ENCODE measurements around the gene ERGIC1.

The ERGIC1 gene

DNA sequence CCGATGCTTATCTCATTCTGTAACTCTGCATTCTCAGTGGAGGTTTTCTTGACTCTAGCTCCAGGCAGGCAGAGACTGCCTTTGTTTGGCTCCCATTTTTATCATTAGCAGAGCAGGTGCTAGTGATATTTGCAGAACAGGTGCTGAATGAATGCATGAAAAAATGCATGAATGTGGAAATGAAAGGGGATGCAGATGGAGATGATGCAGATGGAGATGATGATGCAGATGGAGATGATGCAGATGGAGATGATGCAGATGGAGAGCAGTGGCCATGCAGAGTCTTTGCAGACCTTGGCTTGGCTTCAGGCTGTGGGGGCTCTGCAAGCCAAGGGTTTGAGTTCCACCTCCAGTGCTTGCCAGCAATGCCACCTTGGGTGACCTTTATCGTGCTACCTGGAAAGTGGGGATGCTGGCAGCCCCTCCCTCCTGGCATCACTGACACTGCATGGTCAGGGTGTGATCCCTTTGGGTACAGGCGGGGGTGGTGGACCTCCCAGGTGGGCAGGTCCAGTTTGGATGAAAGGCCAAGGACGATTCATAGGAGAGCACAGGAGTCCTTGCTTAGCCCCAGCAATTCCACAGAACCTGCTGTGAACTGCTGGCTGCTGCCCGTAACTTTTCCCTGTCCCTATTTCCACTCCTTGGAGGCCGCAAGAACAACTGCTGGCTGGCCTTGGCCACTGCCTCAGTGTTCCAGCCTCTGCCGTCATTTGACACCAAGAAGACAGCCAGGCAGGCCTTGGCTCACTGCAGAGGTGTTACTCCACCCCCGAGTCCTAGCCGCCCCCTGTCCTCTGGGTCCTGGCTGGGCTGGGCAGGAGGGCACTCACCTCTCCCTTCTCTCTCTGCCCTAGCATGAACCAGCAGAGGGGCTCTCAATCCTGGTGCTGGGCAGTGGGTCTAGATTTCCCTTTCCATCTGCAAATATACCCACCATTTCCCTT is 33.0 kb downstream of the ERGIC1 start:
- no peak for DNase-seq

DNA sequence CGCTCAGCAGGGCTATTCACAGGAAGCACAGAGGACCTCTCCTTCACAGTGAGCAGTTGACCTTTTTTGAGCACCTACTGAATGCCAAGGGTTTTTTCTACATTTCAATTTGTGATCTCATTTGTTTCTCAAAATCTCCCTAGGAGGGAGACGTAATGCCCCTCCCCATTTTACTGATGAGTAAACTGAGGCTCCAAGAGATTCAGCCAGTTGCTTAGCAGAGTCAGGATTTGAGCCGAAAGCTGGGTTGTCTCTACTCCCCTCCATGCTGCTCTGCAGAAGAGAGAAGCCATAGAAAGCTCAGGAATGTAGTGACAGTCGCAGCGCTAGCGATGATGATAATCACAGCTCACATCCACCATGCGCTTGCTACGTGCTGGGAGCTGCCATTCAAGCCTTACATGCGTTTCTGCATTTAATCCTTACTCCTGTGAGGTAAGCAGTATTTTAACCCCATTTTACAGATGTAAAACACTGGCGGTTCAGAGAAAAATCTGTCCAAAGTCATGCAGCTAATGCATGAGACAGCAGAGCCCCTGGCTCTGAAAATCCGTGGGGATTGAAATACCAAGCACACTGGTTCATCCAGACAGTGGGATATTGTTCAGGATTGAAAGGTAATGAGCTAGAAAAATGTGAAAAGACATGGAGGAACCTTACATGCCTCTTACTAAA is 33.8 kb downstream of the ERGIC1 start:
- no peak for DNase-seq

DNA sequence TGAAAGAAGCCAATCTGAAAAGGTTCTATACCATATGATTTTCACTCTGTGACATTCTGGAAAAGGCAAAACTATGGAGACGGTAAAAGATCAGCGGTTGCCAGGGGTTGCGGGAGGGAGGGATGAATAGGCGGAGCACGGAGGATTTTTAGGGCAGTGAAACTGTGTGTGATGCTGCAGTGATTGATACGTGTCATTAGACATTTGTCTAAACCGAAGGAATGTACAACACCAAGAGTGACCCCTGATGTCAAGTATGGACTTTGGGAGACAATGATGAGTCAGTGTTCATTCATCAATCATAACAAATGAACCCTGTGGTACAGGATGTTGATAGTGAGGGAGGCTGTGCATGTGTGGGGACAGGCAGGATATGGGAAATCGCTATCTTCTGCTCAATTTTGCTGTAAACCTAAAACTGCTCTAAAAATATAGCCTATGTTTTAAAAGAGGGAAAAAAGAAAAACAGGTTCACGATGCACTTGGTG is 34.4 kb downstream of the ERGIC1 start:
- DNase-seq, result no peak

DNA sequence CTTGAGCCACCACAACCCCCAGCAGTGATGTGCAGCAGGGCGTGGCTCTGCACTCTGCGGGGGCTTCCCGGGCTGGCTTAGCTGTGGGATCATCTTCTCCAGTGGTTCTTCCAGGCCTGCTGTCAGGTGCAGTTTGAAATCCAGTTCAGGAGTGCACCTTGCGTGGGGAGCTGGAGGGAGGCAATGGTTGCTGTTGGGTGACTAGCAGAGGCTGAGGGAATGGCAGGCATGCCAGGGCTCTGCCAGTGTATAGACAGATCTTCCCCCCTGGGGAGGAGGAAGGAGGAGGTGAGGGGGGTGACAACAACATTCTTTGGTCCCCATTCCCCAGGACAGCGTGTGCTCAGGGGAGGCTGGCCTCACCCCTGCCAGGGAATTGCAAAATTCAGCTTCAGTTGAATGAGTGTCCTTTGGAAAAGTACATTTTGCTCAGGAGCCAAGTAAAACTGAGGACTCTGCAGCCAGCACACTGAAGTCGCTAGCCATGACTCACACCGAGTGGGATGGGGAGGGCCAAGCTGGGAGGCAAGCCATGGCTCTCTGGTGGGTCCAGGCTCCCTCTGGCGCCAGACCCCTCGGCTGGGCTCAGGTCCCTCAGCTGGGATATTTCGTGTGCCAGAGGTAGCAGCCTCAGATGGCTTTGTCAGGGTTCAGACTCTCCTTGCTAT is 35.0 kb downstream of the ERGIC1 start:
- no peak for DNase-seq

DNA sequence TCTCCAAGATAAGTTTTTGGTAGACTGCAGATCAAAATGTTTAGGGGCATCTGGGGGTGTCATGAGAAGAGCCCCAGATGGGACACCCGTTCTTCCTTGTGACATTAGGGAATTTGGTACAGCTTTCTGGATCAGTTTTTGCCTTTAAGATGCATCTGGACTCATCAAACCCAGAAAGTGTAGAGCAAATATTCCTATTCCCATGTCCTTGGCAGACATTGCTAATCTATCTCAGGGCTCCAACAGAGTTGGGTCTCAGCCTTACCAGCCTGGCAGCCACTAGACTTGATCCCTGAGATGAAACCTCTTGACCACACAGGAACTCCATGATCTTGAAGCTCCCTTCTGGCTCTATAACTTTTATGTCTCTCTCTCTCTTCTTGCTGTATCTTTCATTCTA is 35.6 kb downstream of the ERGIC1 start:
- DNase-seq, result no peak

DNA sequence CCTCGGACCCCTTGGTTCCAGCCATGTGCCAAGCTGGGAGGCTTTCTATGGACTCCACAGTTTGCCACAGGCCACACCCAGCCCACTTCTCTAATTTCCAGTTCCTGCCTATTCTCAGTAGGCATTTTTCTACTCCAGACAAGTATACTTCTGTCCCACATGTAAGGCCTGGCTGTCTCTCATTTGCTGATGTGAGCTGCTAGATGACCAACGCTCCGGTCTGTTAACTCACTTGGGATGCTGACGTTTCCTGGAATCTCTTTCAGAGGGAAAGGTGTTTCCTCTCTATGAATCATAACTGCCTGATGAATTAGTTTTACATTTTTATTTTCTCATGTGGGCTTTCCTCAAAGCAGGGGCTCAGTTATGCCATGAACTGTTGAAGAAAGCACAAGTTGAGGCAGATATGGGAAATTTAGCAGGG is 36.3 kb downstream of the ERGIC1 start:
- DNase-seq, result no peak

DNA sequence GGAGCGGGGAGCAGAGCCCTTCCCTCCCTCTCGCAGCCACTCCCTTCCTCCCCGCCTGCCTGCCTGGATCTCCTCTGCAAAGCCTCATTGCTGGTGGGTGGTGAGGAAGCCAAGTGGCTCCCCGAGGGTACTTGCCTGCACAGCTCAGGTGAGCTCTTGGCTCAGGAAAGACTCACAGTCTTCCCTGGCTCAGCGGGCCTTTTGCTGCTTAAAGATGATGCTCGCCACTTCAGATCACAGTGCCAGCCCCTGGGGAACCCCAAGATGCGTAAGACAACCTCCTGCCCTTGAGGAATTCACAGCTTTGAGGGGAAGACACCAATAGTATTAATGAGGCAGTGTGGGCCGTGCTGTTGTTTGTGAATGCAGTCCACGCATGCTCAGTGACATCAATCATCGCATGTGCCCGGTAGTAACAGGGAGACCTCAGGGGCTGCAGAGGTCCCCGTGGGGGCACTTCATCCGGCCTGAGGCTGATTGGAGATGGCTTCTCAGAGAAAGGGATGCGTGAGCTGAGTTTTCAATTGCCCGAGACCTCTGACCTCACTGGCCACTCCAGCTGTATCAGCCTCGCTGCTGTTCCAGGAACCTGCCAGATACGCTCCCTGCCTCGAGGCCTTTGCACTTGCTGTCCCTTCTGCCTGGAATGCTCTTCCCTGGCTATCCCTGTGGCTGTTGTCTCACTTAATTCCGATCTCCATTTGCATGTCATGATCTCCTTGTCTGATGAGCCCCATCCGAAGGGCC is 36.8 kb downstream of the ERGIC1 start:
- DNase-seq, result no peak

DNA sequence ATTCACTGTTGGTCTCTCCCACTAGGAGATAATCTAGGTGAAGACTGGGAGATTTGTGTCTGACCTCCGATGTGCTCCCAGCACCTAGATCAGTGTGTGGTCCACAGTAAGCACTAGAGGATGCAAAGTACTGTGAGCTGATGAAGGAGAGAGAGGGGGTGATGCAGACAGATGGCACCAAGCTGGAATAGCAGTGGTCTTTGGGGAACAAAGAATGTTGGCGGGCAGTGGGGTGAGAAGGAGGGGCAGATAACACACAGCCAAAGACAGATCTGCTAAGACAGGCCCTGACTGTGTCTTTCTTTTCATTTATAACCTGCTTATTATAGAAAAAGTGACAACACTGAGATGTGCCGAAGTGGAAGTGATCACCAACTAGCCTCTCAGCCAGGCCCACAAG is 37.5 kb downstream of the ERGIC1 start:
- no peak for DNase-seq

DNA sequence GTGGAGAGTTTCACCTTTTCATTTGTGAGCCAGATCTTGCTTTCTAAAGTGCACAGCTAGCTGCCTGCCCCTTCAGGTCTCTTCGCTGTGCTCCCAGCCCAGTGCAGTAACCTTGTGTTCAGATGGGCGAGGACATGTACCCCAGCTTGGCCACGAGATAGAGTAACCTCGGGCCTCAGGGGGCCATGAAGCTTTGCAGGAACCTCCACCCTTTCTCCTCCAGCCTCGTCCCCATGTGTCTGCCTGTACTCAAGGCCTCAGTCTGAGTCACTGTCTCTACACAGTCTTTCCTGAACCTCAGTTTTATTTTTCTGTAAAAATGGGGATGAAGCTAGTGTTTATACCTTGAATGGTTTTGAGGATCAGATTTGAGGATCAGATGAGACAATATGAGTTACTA is 37.9 kb downstream of the ERGIC1 start:
- no peak for DNase-seq

DNA sequence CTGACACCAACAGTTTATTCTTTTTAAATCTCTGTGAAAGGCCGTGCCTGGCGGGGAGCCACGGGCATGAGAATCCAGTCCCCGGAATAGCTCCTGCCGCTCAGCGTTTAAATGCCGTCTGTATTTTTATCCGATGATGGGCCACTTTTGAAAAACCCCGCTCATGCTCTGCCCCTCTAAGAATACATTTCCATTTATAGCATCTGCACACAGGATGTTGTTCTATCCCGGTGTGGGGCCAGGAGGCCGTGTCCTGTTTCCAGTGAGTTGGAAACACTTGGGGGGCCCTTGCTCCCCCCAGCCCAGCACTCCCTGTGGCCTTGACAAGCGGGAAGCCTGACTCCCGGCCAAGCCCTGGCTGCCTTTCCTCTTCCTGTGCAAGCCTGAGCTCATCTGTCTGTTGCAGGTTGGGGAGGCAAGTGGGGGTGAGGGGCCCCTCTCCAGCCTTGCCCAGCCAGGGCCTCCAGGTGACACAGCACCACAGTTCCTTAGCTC is 39.0 kb downstream of the ERGIC1 start:
- DNase-seq, result no peak

DNA sequence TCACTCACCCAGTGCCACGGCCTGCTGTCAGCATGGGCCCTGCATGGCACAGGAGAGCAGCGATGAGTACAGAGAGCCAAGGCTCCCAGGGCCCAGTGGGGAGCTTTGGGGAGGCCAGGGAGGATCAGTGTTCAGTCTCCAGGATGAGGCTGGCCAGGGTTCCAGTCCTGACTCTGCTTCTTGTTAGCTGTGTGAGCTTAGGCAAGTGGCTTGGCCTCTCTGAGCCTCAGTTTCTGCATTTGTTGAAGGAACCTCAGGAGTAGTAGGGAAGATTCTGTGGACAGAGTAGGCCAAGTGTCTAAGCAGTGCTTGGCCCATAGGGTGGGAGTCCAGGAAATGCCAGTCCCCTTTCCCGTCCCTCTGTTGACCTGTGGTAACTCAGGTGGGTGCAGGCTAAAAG is 39.5 kb downstream of the ERGIC1 start:
- no peak for DNase-seq

DNA sequence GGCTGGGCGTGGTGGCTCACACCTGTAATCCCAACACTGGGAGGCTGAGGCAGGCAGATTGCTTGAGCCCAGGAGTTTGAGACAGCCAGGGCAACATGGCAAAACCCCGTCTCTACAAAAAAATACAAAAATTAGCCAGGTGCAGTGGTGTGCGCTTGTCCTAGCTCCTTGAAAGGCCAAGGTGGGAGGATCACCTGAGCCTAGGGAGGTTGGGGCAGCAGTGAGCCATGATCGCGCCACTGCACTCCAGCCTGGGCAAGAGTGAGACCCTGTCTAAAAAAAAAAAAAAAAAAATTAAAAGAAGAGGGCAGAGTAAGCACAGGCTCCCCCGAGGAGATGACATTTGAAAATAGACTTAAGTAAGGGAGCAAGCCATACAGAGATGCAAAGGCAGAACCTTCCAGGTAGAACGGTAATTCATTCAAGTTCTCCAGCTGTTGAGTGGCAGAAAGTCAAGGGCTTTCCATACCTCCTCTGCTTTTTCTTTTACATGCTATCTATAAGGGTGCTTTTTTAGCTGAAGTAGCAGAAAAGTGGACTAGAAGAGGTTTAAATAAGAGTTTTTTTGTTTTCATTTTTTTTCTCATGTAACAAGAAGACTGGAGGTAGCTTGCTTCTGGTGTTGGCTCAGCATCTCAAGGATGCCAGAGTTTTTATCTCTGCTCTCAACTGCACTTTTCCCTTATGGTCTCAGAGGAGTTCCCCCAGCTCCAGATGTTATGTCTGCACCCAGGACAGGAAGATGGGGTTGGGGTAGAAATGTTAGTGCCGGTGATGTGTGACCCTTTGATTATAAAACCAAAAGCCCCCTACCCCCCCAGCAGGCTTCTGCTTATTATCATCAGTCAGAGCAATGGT is 40.8 kb downstream of the ERGIC1 start:
- no peak for DNase-seq

DNA sequence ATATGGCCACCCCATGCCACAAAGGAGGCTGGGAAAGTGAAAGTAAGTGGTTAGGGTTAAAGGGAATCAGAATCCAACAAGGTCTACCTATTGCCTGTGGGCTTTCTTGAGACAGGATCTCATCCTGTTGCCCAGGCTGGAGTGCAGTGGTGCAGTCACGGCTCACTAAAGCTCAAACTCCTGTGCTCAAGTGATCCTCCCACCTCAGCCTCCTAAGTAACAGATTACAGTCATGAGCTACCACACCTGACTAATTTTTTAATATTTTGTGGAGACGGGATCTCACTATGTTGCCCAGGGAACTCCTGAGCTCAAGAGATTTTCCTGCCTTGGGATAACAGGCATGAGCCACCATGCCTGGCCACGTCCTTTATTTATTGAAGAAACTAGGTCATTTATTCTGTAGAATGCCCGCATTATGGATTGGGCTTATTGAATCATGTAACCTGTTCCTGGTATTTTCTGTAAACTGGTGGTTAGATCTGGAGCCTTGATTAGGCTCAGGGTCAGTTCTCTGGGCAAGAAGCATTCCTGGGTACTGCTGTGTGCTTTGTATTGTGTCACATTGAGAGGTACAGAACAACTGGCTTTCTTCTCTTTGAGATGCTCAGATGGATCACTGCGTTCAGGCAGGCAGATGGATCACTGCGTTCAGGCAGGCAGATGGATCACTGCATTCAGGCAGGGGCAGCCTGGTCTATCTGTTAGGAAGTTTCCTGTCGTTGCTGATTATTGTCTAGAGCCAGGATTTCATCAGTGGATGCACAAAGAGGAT is 41.6 kb downstream of the ERGIC1 start:
- DNase-seq, result no peak

DNA sequence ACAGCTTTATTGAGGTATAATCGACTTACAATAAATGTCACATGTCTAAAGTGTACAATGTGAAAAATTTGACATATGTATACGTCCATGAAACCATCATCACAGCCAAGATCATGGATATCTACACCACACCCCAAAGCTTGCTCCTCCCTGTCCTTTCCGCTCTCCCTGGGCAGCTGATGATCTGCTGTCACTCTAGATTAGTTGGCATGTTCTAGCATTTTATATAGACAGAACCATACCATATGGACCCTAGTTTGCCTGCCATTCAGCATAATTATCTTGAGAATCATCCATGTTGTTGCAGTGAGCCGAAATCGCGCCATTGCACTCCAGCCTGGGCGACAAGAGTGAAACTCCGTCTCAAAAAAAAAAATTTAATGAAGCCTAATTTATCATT is 42.5 kb downstream of the ERGIC1 start:
- DNase-seq, result no peak

DNA sequence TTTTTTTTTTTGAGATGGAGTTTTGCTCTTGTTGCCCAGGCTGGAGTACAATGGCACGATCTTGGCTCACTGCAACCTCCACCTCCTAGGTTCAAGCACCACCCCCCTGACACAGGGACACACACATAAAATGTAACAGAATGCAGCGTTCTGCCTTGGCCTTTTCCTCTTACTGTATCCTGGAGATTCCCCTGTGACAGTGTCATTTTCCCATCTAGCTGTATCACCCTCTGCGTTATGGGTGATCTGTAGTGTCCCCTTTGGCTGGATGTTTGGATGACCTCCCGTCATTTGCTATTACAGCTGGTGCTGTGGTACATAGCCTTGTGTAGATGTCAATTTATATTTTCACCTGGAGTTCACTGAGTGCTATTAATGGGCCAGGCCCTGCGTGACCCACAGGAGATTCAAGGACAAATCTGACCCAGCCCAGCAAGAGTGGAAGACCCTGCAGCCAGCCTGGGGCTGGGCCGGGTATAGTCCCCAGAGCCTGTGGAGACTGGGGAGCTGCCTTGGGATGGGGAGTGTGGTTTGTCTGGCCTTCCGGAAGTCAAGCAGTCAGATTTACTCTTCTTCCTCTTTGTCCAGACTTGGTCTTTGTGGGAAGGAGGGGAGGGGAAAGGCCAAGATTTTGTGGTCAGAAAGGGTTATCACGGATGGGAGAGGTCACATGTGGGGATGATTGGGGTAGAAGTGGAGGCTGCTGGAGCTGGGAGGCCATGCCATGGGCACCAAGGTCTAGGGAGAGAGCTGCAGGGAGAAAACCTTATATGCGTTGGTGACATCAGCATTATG is 43.6 kb downstream of the ERGIC1 start:
- no peak for DNase-seq

DNA sequence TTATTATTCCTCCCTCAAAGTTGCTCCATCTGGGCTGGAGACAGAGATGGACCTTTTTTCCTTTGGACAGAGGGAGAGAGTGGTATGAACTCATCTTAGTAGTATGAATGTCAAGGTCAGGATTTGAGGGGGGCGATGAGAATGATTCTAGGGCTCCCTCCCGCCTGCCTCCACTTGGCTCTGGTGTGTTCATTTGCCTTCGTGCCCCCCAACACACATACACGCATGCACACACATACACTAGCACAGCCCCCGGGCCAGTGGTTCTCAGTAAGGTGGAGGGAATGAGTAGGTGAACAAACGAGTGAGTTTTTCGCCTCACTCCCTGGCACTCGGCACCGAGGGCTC is 44.5 kb downstream of the ERGIC1 start:
- DNase-seq, result no peak

DNA sequence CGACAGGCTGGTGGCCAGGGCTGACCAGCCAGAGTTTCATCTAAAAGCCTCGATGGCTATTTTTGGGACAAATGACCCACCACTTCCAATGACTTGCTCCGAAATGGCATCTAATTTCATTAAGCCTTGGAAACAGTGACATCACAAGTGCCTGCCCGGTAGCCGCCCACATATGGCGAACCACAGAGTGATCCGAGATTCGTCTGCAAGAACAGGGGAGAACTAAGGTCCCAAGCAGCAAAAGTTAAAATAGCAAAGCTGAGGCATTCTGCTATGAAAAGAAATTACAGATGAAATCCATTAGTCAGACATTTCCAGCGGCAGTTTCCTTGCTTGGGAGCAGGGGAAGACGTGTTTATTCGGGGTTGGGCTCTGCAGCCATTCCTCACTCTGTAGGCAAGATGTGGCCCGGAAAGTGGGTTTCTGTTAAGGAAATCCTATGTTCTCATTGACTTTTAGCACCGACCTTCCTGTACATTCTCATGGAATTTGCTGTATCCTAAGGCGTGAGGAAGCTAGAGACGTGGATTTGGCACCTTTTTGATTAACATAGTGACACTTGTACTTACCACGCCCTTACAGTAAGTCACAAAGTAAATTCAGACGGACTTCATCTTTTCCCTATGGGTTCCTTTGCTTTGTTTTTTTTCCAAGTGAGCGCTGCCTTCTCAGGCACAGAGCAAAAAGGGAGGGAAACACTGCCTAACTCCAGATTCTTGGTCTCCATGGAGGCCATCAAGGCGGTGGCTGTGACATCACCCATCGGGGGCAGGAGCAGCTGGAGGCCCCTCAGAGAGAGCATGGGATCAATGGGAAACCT is 45.1 kb downstream of the ERGIC1 start:
- no peak for DNase-seq

DNA sequence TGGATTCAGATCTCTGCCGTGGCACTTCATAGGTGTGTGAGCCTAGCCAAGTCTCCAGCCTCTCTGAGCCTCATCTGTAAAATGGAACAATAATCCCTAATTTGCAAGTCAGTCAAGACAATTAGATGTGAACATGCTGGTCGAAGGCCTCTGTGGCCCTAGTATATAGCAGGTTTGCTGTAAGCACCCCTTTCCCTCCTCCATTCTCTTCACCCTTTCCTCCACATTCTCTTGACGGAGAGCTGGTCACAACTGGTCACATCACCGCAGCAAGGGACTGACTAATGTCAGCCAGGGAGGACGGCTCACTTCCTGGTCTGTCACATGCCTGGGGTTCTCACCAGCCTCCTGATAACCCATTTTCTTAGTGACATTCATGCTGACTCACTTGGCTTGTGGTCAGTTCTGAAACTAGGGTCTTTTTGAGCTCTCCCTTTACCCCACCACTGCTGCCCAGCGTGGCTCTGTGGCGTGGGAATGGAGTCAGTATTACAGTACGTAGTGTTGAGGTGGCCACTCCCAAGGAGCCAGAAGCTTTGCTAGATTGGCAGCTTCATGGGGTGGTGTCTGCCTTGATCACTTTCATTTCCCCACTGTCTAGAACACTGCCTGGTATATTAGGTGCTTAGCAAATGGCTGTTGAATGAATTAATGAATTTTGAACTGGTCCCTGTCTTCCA is 47.8 kb downstream of the ERGIC1 start:
- no peak for DNase-seq

DNA sequence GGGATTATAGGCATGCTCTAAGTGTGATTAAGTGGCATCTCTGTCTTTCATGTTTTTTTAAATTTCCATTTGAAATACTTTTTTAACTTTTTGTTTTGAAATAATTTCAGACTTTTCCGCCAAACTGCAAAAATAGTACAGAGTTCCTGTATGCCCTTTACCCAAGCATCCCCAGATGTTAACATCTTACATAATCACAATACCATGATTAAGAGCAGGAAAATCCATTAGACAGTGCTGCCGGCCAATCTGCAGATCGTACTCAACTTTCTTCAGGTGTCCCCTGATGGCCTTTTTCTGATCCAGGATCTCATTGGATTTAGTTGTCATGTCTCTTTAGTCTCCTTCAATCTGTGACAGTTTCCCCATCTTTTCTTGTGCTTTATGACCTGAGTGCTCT is 49.0 kb downstream of the ERGIC1 start:
- no peak for DNase-seq

Measured in activated CD4-positive, alpha-beta T cell treated with anti-CD3 and anti-CD28 coated beads for 1 hour (primary cell).